ENCODE results near the gene SEPTIN7.

SEPTIN7 gene

GRCh38 chr7:35792472-35792871, 8.4 kb upstream of the SEPTIN7 start:
- DNase-seq (ENCODE audit: low spot score): no peak

- no peak for DNase-seq (ENCODE audit: low spot score)
Measured at GRCh38 chr7:35792873-35793489, 7.9 kb upstream of the SEPTIN7 start.

- DNase-seq (ENCODE audit: low spot score): no peak
Measured at GRCh38 chr7:35797311-35797710, 3.5 kb upstream of the SEPTIN7 start.

GRCh38 chr7:35799846-35800717, 775 bp upstream of the SEPTIN7 start:
- DNase-seq (ENCODE audit: low spot score): peak; percentile 93

- peak; percentile 74 for DNase-seq (ENCODE audit: low spot score)
Measured at GRCh38 chr7:35801392-35802101, 690 bp downstream of the SEPTIN7 start.

- DNase-seq (ENCODE audit: low spot score): peak; percentile 10
Measured at GRCh38 chr7:35802102-35802466, 1.2 kb downstream of the SEPTIN7 start.

GRCh38 chr7:35802649-35803048, 1.8 kb downstream of the SEPTIN7 start:
- no peak for DNase-seq (ENCODE audit: low spot score)

- no peak for DNase-seq (ENCODE audit: low spot score)
Measured at GRCh38 chr7:35804231-35804970, 3.5 kb downstream of the SEPTIN7 start.

GRCh38 chr7:35805876-35806275, 5.0 kb downstream of the SEPTIN7 start:
- DNase-seq (ENCODE audit: low spot score): no peak

GRCh38 chr7:35816514-35816913, 15.7 kb downstream of the SEPTIN7 start:
- DNase-seq (ENCODE audit: low spot score): no peak

GRCh38 chr7:35817181-35817580, 16.3 kb downstream of the SEPTIN7 start:
- no peak for DNase-seq (ENCODE audit: low spot score)

GRCh38 chr7:35817930-35818329, 17.1 kb downstream of the SEPTIN7 start:
- DNase-seq (ENCODE audit: low spot score): no peak

GRCh38 chr7:35818513-35818912, 17.7 kb downstream of the SEPTIN7 start:
- DNase-seq (ENCODE audit: low spot score): no peak

GRCh38 chr7:35819310-35819709, 18.5 kb downstream of the SEPTIN7 start:
- no peak for DNase-seq (ENCODE audit: low spot score)

- DNase-seq (ENCODE audit: low spot score): no peak
Measured at GRCh38 chr7:35819954-35820703, 19.3 kb downstream of the SEPTIN7 start.

GRCh38 chr7:35820858-35821257, 20.0 kb downstream of the SEPTIN7 start:
- no peak for DNase-seq (ENCODE audit: low spot score)

GRCh38 chr7:35823440-35823839, 22.6 kb downstream of the SEPTIN7 start:
- peak; percentile 12 for DNase-seq (ENCODE audit: low spot score)

- no peak for DNase-seq (ENCODE audit: low spot score)
Measured at GRCh38 chr7:35825974-35826373, 25.1 kb downstream of the SEPTIN7 start.

- no peak for DNase-seq (ENCODE audit: low spot score)
Measured at GRCh38 chr7:35826751-35827150, 25.9 kb downstream of the SEPTIN7 start.

GRCh38 chr7:35828817-35829216, 28.0 kb downstream of the SEPTIN7 start:
- peak; percentile 26 for DNase-seq (ENCODE audit: low spot score)

- DNase-seq (ENCODE audit: low spot score): no peak
Measured at GRCh38 chr7:35831208-35831607, 30.4 kb downstream of the SEPTIN7 start.

All from kidney tubule cell (primary cell).